ENCODE results near the gene ALG3. TPM values are rescaled to one million over a fixed set of nuclear protein-coding genes. Genes with fewer than 3 reads are reported as not detected.
"Not testable (repeated sequence)": the region's sequence is repeated elsewhere in the genome, so short reads cannot be mapped to it uniquely, and the experiment has no call there.

Gene ALG3
- total RNA-seq, 1 experiment from 2014 or later, result 68.8 TPM

DNA sequence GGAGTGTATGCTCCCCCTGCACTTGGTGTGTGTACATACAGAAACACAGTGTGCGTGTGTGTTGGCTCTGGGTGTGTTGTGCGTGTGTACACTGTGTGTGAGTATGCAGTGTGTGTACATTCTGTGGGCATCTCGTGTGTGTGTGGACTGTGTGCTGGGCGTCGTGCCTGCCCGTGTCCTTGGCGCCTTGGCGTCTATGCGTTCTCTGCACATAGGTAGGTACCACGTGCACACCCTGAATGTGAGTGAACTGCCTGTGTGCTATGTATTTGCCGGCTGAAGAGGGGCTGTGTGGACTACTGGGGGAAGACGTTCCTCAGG lies 26.6 kb upstream of the ALG3 start:
- peaks cover 24% of the 10 kb centered on the region for H3K27me3 ChIP-seq (replicated peaks; ENCODE audit: insufficient read depth, low read depth, low read length, poor library complexity)
- intact Hi-C loops (cut with micrococcal nuclease; ENCODE audit: unreplicated experiment), result no loop called here
- H3K27ac ChIP-seq (ENCODE audit: low read depth, low read length, poor library complexity, severe bottlenecking), result no peak overlapping the region
- no peaks in the 10 kb centered on the region for H3K36me3 ChIP-seq (ENCODE audit: insufficient read depth, low read length, poor library complexity, severe bottlenecking)
- no TSS peak for BruUV-seq (replicated peaks)
- H3K4me1 ChIP-seq (ENCODE audit: insufficient read depth, low read length, poor library complexity, severe bottlenecking), result no peaks in the 10 kb centered on the region
- DNase-seq (ENCODE audit: low spot score), result no peak
- no peak for TF ChIP-seq EZH2 (IDR thresholded peaks at IDR 0.05; ENCODE audit: borderline replicate concordance, low read depth, low read length, poor library complexity, severe bottlenecking)
- TF ChIP-seq, protein P1, sequence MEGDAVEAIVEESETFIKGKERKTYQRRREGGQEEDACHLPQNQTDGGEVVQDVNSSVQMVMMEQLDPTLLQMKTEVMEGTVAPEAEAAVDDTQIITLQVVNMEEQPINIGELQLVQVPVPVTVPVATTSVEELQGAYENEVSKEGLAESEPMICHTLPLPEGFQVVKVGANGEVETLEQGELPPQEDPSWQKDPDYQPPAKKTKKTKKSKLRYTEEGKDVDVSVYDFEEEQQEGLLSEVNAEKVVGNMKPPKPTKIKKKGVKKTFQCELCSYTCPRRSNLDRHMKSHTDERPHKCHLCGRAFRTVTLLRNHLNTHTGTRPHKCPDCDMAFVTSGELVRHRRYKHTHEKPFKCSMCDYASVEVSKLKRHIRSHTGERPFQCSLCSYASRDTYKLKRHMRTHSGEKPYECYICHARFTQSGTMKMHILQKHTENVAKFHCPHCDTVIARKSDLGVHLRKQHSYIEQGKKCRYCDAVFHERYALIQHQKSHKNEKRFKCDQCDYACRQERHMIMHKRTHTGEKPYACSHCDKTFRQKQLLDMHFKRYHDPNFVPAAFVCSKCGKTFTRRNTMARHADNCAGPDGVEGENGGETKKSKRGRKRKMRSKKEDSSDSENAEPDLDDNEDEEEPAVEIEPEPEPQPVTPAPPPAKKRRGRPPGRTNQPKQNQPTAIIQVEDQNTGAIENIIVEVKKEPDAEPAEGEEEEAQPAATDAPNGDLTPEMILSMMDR (conservative IDR thresholded peaks at IDR 0.05; ENCODE audit: low read depth, low read length), result no peak
- no peak overlapping the region for H3K4me3 ChIP-seq (ENCODE audit: low read depth, low read length, poor library complexity, severe bottlenecking)
- ChIA-PET CTCF (no interaction called here), POLR2A (ENCODE audit: low non-redundant PET) (no interaction called here)
- no peaks in the 10 kb centered on the region for H3K9me3 ChIP-seq (ENCODE audit: low read depth, low read length, poor library complexity, severe bottlenecking)

DNA sequence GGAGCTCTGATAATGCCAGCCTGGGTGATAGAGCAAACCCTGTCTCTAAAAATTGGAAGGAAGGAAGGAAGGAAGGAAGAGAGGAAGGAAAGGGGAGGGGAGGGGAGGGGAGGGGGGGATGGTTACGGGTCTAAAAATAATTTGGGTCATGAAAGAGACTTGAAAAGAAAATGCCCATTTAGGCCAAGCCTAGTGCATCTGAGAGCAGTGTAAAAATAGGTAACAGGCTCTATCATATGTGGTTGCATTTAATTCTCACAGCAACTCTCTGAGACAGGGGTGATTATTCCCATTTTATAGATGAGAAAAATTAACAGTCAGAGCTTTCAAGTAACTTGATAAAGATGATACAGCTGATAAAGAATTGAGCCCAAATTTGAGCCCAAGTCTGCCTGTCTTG lies 23.5 kb upstream of the ALG3 start:
- H3K27me3 ChIP-seq (replicated peaks; ENCODE audit: insufficient read depth, low read depth, low read length, poor library complexity), result peaks cover 24% of the 10 kb centered on the region
- POLR2A ChIA-PET (ENCODE audit: low non-redundant PET), result no interaction called here
- intact Hi-C loops (cut with micrococcal nuclease; ENCODE audit: unreplicated experiment), result no loop called here

DNA sequence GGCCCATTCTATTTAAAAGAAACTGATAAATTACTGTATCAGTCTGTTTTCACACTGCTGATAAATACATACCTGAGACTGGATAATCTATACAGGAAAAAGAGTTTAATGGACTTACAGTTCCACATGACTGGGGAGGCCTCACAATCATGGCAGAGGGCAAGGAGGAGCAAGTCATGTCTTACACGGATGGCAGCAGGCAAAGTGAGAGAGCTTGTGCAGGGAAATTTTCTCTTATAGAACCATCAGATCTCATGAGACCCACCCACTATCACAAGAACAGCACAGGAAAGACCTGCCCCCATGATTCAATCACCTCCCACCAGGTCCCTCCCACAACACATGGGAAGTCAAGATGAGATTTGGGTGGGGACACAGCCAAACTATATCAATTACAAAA lies 18.5 kb upstream of the ALG3 start:
- peaks cover 11% of the 10 kb centered on the region for H3K27me3 ChIP-seq (replicated peaks; ENCODE audit: insufficient read depth, low read depth, low read length, poor library complexity)
- intact Hi-C loops (cut with micrococcal nuclease; ENCODE audit: unreplicated experiment); H3K36me3 ChIP-seq (ENCODE audit: insufficient read depth, low read length, poor library complexity, severe bottlenecking); DNase-seq (ENCODE audit: low spot score); H3K4me1 ChIP-seq (ENCODE audit: insufficient read depth, low read length, poor library complexity, severe bottlenecking); H3K27ac ChIP-seq (ENCODE audit: low read depth, low read length, poor library complexity, severe bottlenecking); POLR2A ChIA-PET (ENCODE audit: low non-redundant PET); H3K9me3 ChIP-seq (ENCODE audit: low read depth, low read length, poor library complexity, severe bottlenecking); CTCF ChIA-PET; H3K4me3 ChIP-seq (ENCODE audit: low read depth, low read length, poor library complexity, severe bottlenecking); BruUV-seq (replicated peaks): not testable (repeated sequence)

More for the DNA sequence above, 23.5 kb upstream of the ALG3 start:
- Histone ChIP-seq H3K4me1 (ENCODE audit: insufficient read depth, low read length, poor library complexity, severe bottlenecking) (no peaks in the 10 kb centered on the region), H3K4me3 (ENCODE audit: low read depth, low read length, poor library complexity, severe bottlenecking) (no peak overlapping the region), H3K27ac (ENCODE audit: low read depth, low read length, poor library complexity, severe bottlenecking) (no peak overlapping the region), H3K36me3 (ENCODE audit: insufficient read depth, low read length, poor library complexity, severe bottlenecking) (no peaks in the 10 kb centered on the region), H3K9me3 (ENCODE audit: low read depth, low read length, poor library complexity, severe bottlenecking) (no peaks in the 10 kb centered on the region)
- CTCF ChIA-PET, result interaction anchor here (0.6 kb wide), 1 partner anchor 388 kb away, joined by 8 read pairs; no protein-coding TSS in a partner anchor
- DNase-seq (ENCODE audit: low spot score), result no peak
- BruUV-seq (replicated peaks), result no TSS peak
- TF ChIP-seq, protein P1 (conservative IDR thresholded peaks at IDR 0.05; ENCODE audit: low read depth, low read length), result no peak
- no peak for TF ChIP-seq EZH2 (IDR thresholded peaks at IDR 0.05; ENCODE audit: borderline replicate concordance, low read depth, low read length, poor library complexity, severe bottlenecking)

DNA sequence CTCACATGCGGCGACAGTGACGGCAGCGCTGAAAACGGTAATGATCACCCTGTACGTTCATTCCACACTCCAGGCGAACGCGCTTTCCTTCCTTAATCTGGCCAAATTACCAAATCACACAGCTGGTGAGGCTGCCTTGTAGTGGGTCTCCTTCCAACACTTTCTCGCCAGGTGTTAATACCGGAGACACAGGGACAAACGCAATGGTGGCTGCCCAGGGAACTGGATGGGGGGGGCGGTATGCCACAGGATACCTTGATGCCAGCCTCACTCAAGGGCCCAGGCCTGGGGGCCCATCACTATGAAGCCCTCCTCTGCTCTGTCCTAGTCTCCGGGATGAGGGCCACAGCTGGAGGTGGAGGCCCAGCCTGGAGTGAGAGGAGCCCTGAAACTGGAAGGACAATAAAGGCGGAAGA lies 14.0 kb upstream of the ALG3 start:
- BruUV-seq (replicated peaks), result no TSS peak
- no peaks in the 10 kb centered on the region for H3K9me3 ChIP-seq (ENCODE audit: low read depth, low read length, poor library complexity, severe bottlenecking)
- H3K4me3 ChIP-seq (ENCODE audit: low read depth, low read length, poor library complexity, severe bottlenecking), result peak overlapping the region; percentile 51
- no peak for DNase-seq (ENCODE audit: low spot score)
- no peak for TF ChIP-seq EZH2 (IDR thresholded peaks at IDR 0.05; ENCODE audit: borderline replicate concordance, low read depth, low read length, poor library complexity, severe bottlenecking)
- TF ChIP-seq, protein P1 (conservative IDR thresholded peaks at IDR 0.05; ENCODE audit: low read depth, low read length), result no peak
- peaks cover 25% of the 10 kb centered on the region for H3K27me3 ChIP-seq (replicated peaks; ENCODE audit: insufficient read depth, low read depth, low read length, poor library complexity)
- H3K27ac ChIP-seq (ENCODE audit: low read depth, low read length, poor library complexity, severe bottlenecking), result no peak overlapping the region
- peaks cover 11% of the 10 kb centered on the region for H3K4me1 ChIP-seq (ENCODE audit: insufficient read depth, low read length, poor library complexity, severe bottlenecking)
- CTCF ChIA-PET, result interaction anchor here (0.6 kb wide), 1 partner anchor 13 kb away, joined by 11 read pairs; no protein-coding TSS in a partner anchor
- POLR2A ChIA-PET (ENCODE audit: low non-redundant PET), result no interaction called here
- intact Hi-C loops (cut with micrococcal nuclease; ENCODE audit: unreplicated experiment), result no loop called here
- H3K36me3 ChIP-seq (ENCODE audit: insufficient read depth, low read length, poor library complexity, severe bottlenecking), result no peaks in the 10 kb centered on the region

All from A673 (cell line).